HepG2 (cell line): ENCODE measurements around the gene XRCC5. TPM values are rescaled to one million over a fixed set of nuclear protein-coding genes. Genes with fewer than 3 reads are reported as not detected.
A peak's percentile ranks its signal among the peaks of the same experiment; 100 is the strongest.

Experiments used
- AHDC1 ChIP-seq: sonication (generic); formaldehyde crosslinking; IDR thresholded peaks from 2 replicates; pipeline ENCODE4 v1.5.1; 2020; ENCODE audit warnings: mild to moderate bottlenecking, missing genetic modification reagents, borderline replicate concordance
- CREB3 ChIP-seq: sonication (generic); formaldehyde crosslinking; IDR thresholded peaks from 2 replicates; pipeline ENCODE4 v1.5.0; 2020; ENCODE audit warnings: missing genetic modification reagents
- FOSL1 ChIP-seq: sonication (generic); formaldehyde crosslinking; IDR thresholded peaks from 2 replicates; pipeline ENCODE4 v1.9.0; 2021; ENCODE audit warnings: missing genetic modification reagents, borderline replicate concordance
- HNF1A ChIP-seq, 2 experiments: sonication (generic) in 1 of 2; formaldehyde crosslinking in 1 of 2; IDR thresholded peaks; 2 replicates each; pipeline versions ENCODE4 v1.4.0 to v1.6.1; 2016 to 2020; ENCODE audit warnings: borderline replicate concordance in 1 of 2, low read depth in 1 of 2, mild to moderate bottlenecking in 1 of 2, missing genetic modification reagents in 1 of 2
- HNRNPL ChIP-seq: fragments of 200-400 bp; formaldehyde crosslinking; IDR thresholded peaks from 2 replicates; pipeline ENCODE4 v1.6.1; 2017; ENCODE audit warnings: mild to moderate bottlenecking, low read depth, low read length
- PAF1 ChIP-seq: IDR thresholded peaks from 2 replicates; pipeline ENCODE4 v1.6.1; 2016; ENCODE audit warnings: missing genetic modification reagents, missing compliant biosample characterization
- PAX8 ChIP-seq: sonication (generic); formaldehyde crosslinking; IDR thresholded peaks from 2 replicates; pipeline ENCODE4 v1.8.0; 2022; ENCODE audit warnings: mild to moderate bottlenecking, missing genetic modification reagents, borderline replicate concordance
- RARA ChIP-seq: IDR thresholded peaks from 2 replicates; pipeline ENCODE4 v1.6.1; 2016; ENCODE audit warnings: missing genetic modification reagents, missing compliant biosample characterization
- ZEB1 ChIP-seq: IDR thresholded peaks from 2 replicates; pipeline ENCODE4 v1.6.1; 2012; ENCODE audit warnings: mild to moderate bottlenecking, low read depth, inconsistent platforms; ENCODE audit not compliant: insufficient replicate concordance
- ZFY ChIP-seq: sonication (generic); formaldehyde crosslinking; IDR thresholded peaks from 2 replicates; pipeline ENCODE4 v1.4.0; 2020; ENCODE audit warnings: missing genetic modification reagents
- ZNF276 ChIP-seq: sonication (generic); formaldehyde crosslinking; IDR thresholded peaks from 2 replicates; pipeline ENCODE4 v1.4.0; 2020; ENCODE audit warnings: mild to moderate bottlenecking, low read depth, missing genetic modification reagents
- ZNF598 ChIP-seq: sonication (generic); formaldehyde crosslinking; IDR thresholded peaks from 2 replicates; pipeline ENCODE4 v1.5.1; 2020; ENCODE audit warnings: mild to moderate bottlenecking, missing genetic modification reagents, borderline replicate concordance
- ZNF703 ChIP-seq: sonication (generic); formaldehyde crosslinking; IDR thresholded peaks from 2 replicates; pipeline ENCODE4 v1.5.1; 2020; ENCODE audit warnings: missing genetic modification reagents, mild to moderate bottlenecking, moderate library complexity, borderline replicate concordance
- polyA plus RNA-seq, 8 experiments: library from polyadenylated mRNA; depleted of rRNA in 3 of 8; stranded (reverse) in 7 of 8; unstranded in 1 of 8; fragments of >200 nt; fragmentation: Illumina TruSeq in 4 of 8; extraction: Trizol in 4 of 8; gene quantifications; 2 replicates each; pipeline versions ENCODE4 v1.2.1 to v1.2.3, GENCODE V29; 2011 to 2016; ENCODE audit warnings: low read depth in 4 of 8, missing spikeins in 1 of 8, mixed read lengths in 1 of 8; ENCODE audit not compliant: insufficient read depth in 1 of 8
- total RNA-seq, 5 experiments: library from RNA; depleted of rRNA; stranded (reverse); fragments of >200 nt; fragmentation: Illumina TruSeq; extraction: Trizol; gene quantifications; 2 replicates each; pipeline ENCODE4 v1.2.3, GENCODE V29; 2016; ENCODE audit warnings: low read depth in 1 of 5

The XRCC5 gene
- total and polyA plus RNA-seq, 2 of the 13 experiments (the other 11 are each of a cell fraction or from before 2014, with no cell fraction given), result 264 to 454 TPM

GRCh38 chr2:216108967-216109921, at the start of gene XRCC5 (continued):
- TF ChIP-seq HNF1A (IDR thresholded peaks at IDR 0.05; ENCODE audit: low read depth), result peak; percentile 47; the same call in 1 of the 2 replicates
- peak; percentile 77; the same call in 1 of the 2 replicates for TF ChIP-seq HNF1A (CRISPR knock-in tag; IDR thresholded peaks at IDR 0.05; ENCODE audit: borderline replicate concordance)
- TF ChIP-seq ZNF598, result peak; percentile 93; the same call in 1 of the 2 replicates
- TF ChIP-seq ZNF703 (CRISPR knock-in tag), result no peak
- no peak for TF ChIP-seq ZNF276 (CRISPR knock-in tag)
- peak; percentile 89 for TF ChIP-seq HNRNPL
- TF ChIP-seq AHDC1 (CRISPR knock-in tag), result peak; percentile 61; the same call in 1 of the 2 replicates
- peak; percentile 100 for TF ChIP-seq ZFY (CRISPR knock-in tag)
- TF ChIP-seq ZEB1, result no peak
- no peak for TF ChIP-seq FOSL1
- TF ChIP-seq RARA (CRISPR knock-in tag), result peak; percentile 1; the same call in 1 of the 2 replicates
- no peak for TF ChIP-seq PAF1
- TF ChIP-seq CREB3, result peak; percentile 94
- TF ChIP-seq PAX8 (CRISPR knock-in tag), result peak; percentile 90; the same call in 1 of the 2 replicates
